Skeletal muscle satellite cell (primary cell): ENCODE results near the gene ABTB2.

Source experiments
- H3K27me3 ChIP-seq: 2 replicates; pipeline ENCODE4 v1.7.0; 2013; ENCODE audit warnings: low read length; ENCODE audit not compliant: control insufficient read depth, insufficient read depth
- H3K36me3 ChIP-seq: 2 replicates; pipeline ENCODE4 v1.7.0; 2013; ENCODE audit warnings: mild to moderate bottlenecking, control low read depth, low read length; ENCODE audit not compliant: insufficient read depth
- H3K4me1 ChIP-seq: 2 replicates; pipeline ENCODE4 v1.7.0; 2013; ENCODE audit warnings: low read length; ENCODE audit not compliant: control insufficient read depth, insufficient read depth
- H3K4me2 ChIP-seq: 2 replicates; pipeline ENCODE4 v1.7.0; 2013; ENCODE audit warnings: mild to moderate bottlenecking, low read length
- H3K4me3 ChIP-seq: 2 replicates; pipeline ENCODE4 v1.7.0; 2013; ENCODE audit warnings: low read length
- H3K9ac ChIP-seq: 2 replicates; pipeline ENCODE4 v1.7.0; 2013; ENCODE audit warnings: mild to moderate bottlenecking, low read depth, low read length, moderate library complexity
- H3K9me3 ChIP-seq: replicated peaks from 2 replicates; pipeline ENCODE4 v1.7.0; 2013; ENCODE audit warnings: mild to moderate bottlenecking, control low read depth, low read length

Gene ABTB2

GRCh38 chr11:34348919-34349318 is 8.9 kb downstream of the ABTB2 start:
- Histone ChIP-seq H3K4me3 (no peak overlapping the region), H3K27me3 (no peaks in the 10 kb centered on the region), H3K9ac (no peak overlapping the region), H3K36me3 (no peaks in the 10 kb centered on the region), H3K4me2 (no peak overlapping the region), H3K4me1 (peaks cover 39% of the 10 kb centered on the region), H3K9me3 (no peaks in the 10 kb centered on the region)

- Histone ChIP-seq H3K4me2 (no peak overlapping the region), H3K9me3 (no peaks in the 10 kb centered on the region), H3K36me3 (no peaks in the 10 kb centered on the region), H3K9ac (no peak overlapping the region), H3K27me3 (no peaks in the 10 kb centered on the region), H3K4me3 (no peak overlapping the region), H3K4me1 (peaks cover 47% of the 10 kb centered on the region)
Observed at GRCh38 chr11:34348096-34348495, 9.7 kb downstream of the ABTB2 start.

GRCh38 chr11:34346551-34346950 is 11.3 kb downstream of the ABTB2 start:
- no peak overlapping the region for H3K4me3 ChIP-seq
- peak overlapping the region; percentile 53 for H3K9ac ChIP-seq
- no peaks in the 10 kb centered on the region for H3K27me3 ChIP-seq
- H3K4me1 ChIP-seq, result peaks cover 49% of the 10 kb centered on the region
- H3K9me3 ChIP-seq, result no peaks in the 10 kb centered on the region
- peak overlapping the region; percentile 65 for H3K4me2 ChIP-seq
- H3K36me3 ChIP-seq, result no peaks in the 10 kb centered on the region

- Histone ChIP-seq H3K4me3 (peak overlapping the region; percentile 6), H3K9me3 (no peaks in the 10 kb centered on the region), H3K27me3 (no peaks in the 10 kb centered on the region), H3K36me3 (no peaks in the 10 kb centered on the region), H3K9ac (peak overlapping the region; percentile 64), H3K4me1 (peaks cover 49% of the 10 kb centered on the region), H3K4me2 (peak overlapping the region; percentile 65)
Observed at GRCh38 chr11:34345991-34346480, 11.8 kb downstream of the ABTB2 start.

GRCh38 chr11:34345540-34345876 is 12.3 kb downstream of the ABTB2 start:
- Histone ChIP-seq H3K27me3 (no peaks in the 10 kb centered on the region), H3K9me3 (no peaks in the 10 kb centered on the region), H3K4me2 (peak overlapping the region; percentile 65), H3K9ac (peak overlapping the region; percentile 64), H3K36me3 (no peaks in the 10 kb centered on the region), H3K4me1 (peaks cover 49% of the 10 kb centered on the region), H3K4me3 (peak overlapping the region; percentile 6)

- peaks cover 48% of the 10 kb centered on the region for H3K4me1 ChIP-seq
- H3K27me3 ChIP-seq, result no peaks in the 10 kb centered on the region
- no peak overlapping the region for H3K9ac ChIP-seq
- peak overlapping the region; percentile 13 for H3K4me3 ChIP-seq
- H3K9me3 ChIP-seq, result no peaks in the 10 kb centered on the region
- no peaks in the 10 kb centered on the region for H3K36me3 ChIP-seq
- H3K4me2 ChIP-seq, result peak overlapping the region; percentile 65
Observed at GRCh38 chr11:34344768-34345539, 12.9 kb downstream of the ABTB2 start.

- Histone ChIP-seq H3K36me3 (no peaks in the 10 kb centered on the region), H3K4me2 (peak overlapping the region; percentile 65), H3K4me1 (peaks cover 43% of the 10 kb centered on the region), H3K9me3 (no peaks in the 10 kb centered on the region), H3K27me3 (peaks cover 2% of the 10 kb centered on the region), H3K9ac (no peak overlapping the region), H3K4me3 (peak overlapping the region; percentile 13)
Observed at GRCh38 chr11:34344410-34344767, 13.4 kb downstream of the ABTB2 start.

GRCh38 chr11:34343686-34344085 is 14.1 kb downstream of the ABTB2 start:
- H3K4me3 ChIP-seq, result no peak overlapping the region
- H3K9me3 ChIP-seq, result no peaks in the 10 kb centered on the region
- peaks cover 7% of the 10 kb centered on the region for H3K27me3 ChIP-seq
- no peaks in the 10 kb centered on the region for H3K36me3 ChIP-seq
- no peak overlapping the region for H3K9ac ChIP-seq
- H3K4me2 ChIP-seq, result no peak overlapping the region
- H3K4me1 ChIP-seq, result peaks cover 43% of the 10 kb centered on the region

- H3K9me3 ChIP-seq, result no peaks in the 10 kb centered on the region
- peaks cover 43% of the 10 kb centered on the region for H3K4me1 ChIP-seq
- no peaks in the 10 kb centered on the region for H3K36me3 ChIP-seq
- H3K4me2 ChIP-seq, result no peak overlapping the region
- peaks cover 7% of the 10 kb centered on the region for H3K27me3 ChIP-seq
- no peak overlapping the region for H3K4me3 ChIP-seq
- no peak overlapping the region for H3K9ac ChIP-seq
Observed at GRCh38 chr11:34343153-34343552, 14.7 kb downstream of the ABTB2 start.

- H3K4me2 ChIP-seq, result no peak overlapping the region
- H3K4me1 ChIP-seq, result peaks cover 42% of the 10 kb centered on the region
- H3K9ac ChIP-seq, result no peak overlapping the region
- H3K9me3 ChIP-seq, result no peaks in the 10 kb centered on the region
- H3K36me3 ChIP-seq, result no peaks in the 10 kb centered on the region
- H3K27me3 ChIP-seq, result peaks cover 7% of the 10 kb centered on the region
- H3K4me3 ChIP-seq, result no peak overlapping the region
Observed at GRCh38 chr11:34341931-34342533, 15.8 kb downstream of the ABTB2 start.

GRCh38 chr11:34341096-34341495 is 16.7 kb downstream of the ABTB2 start:
- H3K36me3 ChIP-seq, result no peaks in the 10 kb centered on the region
- peaks cover 32% of the 10 kb centered on the region for H3K4me1 ChIP-seq
- H3K9ac ChIP-seq, result no peak overlapping the region
- H3K4me2 ChIP-seq, result no peak overlapping the region
- H3K9me3 ChIP-seq, result no peaks in the 10 kb centered on the region
- H3K27me3 ChIP-seq, result peaks cover 7% of the 10 kb centered on the region
- no peak overlapping the region for H3K4me3 ChIP-seq

GRCh38 chr11:34340653-34341052 is 17.2 kb downstream of the ABTB2 start:
- H3K9me3 ChIP-seq, result no peaks in the 10 kb centered on the region
- no peak overlapping the region for H3K4me3 ChIP-seq
- no peak overlapping the region for H3K9ac ChIP-seq
- H3K4me1 ChIP-seq, result peaks cover 28% of the 10 kb centered on the region
- no peak overlapping the region for H3K4me2 ChIP-seq
- H3K36me3 ChIP-seq, result no peaks in the 10 kb centered on the region
- H3K27me3 ChIP-seq, result peaks cover 7% of the 10 kb centered on the region
